Endothelial cell of umbilical vein (primary cell): ENCODE data around the gene TPSB2. TPM values are rescaled to one million over a fixed set of nuclear protein-coding genes. Genes with fewer than 3 reads are reported as not detected.
"Not testable (repeated sequence)": the region's sequence is repeated elsewhere in the genome, so short reads cannot be mapped to it uniquely, and the experiment has no call there.

Experiments
- BruUV-seq: library from RNA; stranded (reverse); fragments of 400-500 nt; replicated peaks from 2 replicates; lab custom pipeline; 2021; lab: Mats Ljungman, UMichigan
- CTCF ChIA-PET: fragments of 300-600, 350-600 bp; sonication (Branson Sonifier 250); formaldehyde crosslinking; loops from one replicate; lab custom pipeline; 2021; ENCODE audit warnings: antibody characterized with exemption, inconsistent platforms; lab: Charles Lee
- POLR2A ChIA-PET: fragments of 300-600, 350-600 bp; sonication (Branson Sonifier 250); formaldehyde crosslinking; loops from one replicate; lab custom pipeline; 2021; ENCODE audit warnings: antibody characterized with exemption, inconsistent platforms; lab: Charles Lee
- DNase-seq: peaks from one replicate; pipeline ENCODE4 v3.0.0-alpha.2; 2011; ENCODE audit warnings: low read depth, low spot score
- FAIRE-seq: peaks from 2 replicates; lab custom pipeline; 2011; peaks lifted over from hg19 to GRCh38; lab: Jason Lieb, UNC
- H2AFZ ChIP-seq: 2 replicates; pipeline ENCODE4 v1.6.0; 2012; ENCODE audit warnings: low read depth, low read length, control low read depth, inconsistent platforms
- H3K27ac ChIP-seq: 2 replicates; pipeline ENCODE4 v1.5.1; 2011; ENCODE audit warnings: low read depth, mild to moderate bottlenecking, control low read depth, low read length, moderate library complexity; ENCODE audit not compliant: insufficient read depth
- H3K27me3 ChIP-seq, 2 experiments: 2 replicates each; pipeline versions ENCODE4 v1.6.0 to v1.6.1; 2011; ENCODE audit warnings: low read length in 2 of 2, mixed read lengths in 1 of 2; ENCODE audit not compliant: control insufficient read depth in 2 of 2, insufficient read depth in 2 of 2
- H3K36me3 ChIP-seq, 2 experiments: 2 replicates in 1 of 2; 3 replicates in 1 of 2; pipeline ENCODE4 v1.5.1; 2011; ENCODE audit warnings: low read length in 2 of 2, mild to moderate bottlenecking in 1 of 2, moderate library complexity in 1 of 2; ENCODE audit not compliant: control insufficient read depth in 2 of 2, insufficient read depth in 2 of 2; ENCODE audit errors: extremely low read depth in 1 of 2
- H3K4me1 ChIP-seq: 3 replicates; pipeline ENCODE4 v1.5.1; 2011; ENCODE audit warnings: mild to moderate bottlenecking, low read length; ENCODE audit not compliant: control insufficient read depth, insufficient read depth; ENCODE audit errors: extremely low read depth
- H3K4me2 ChIP-seq: 2 replicates; pipeline ENCODE4 v1.6.1; 2011; ENCODE audit warnings: low read length, control low read depth, mixed read lengths; ENCODE audit not compliant: insufficient read depth
- H3K4me3 ChIP-seq, 3 experiments: fragments of 200-600 bp in 1 of 3; sonication (generic), shearing (Covaris generic) in 1 of 3; replicated peaks in 1 of 3; 2 replicates each; pipeline ENCODE4 v1.5.1; 2011 to 2016; ENCODE audit warnings: control low read depth in 3 of 3, low read length in 3 of 3, mild to moderate bottlenecking in 2 of 3, inconsistent platforms in 1 of 3, low read depth in 1 of 3, moderate library complexity in 1 of 3; ENCODE audit not compliant: insufficient read depth in 1 of 3
- H3K79me2 ChIP-seq: 2 replicates; pipeline ENCODE4 v1.6.0; 2012; ENCODE audit warnings: low read length, inconsistent platforms; ENCODE audit not compliant: control insufficient read depth, insufficient read depth
- H3K9ac ChIP-seq: replicated peaks from 2 replicates; pipeline ENCODE3; 2011; ENCODE audit warnings: low read length, control low read depth; ENCODE audit not compliant: insufficient read depth; ENCODE audit errors: extremely low read depth
- H3K9me1 ChIP-seq: replicated peaks from 3 replicates; pipeline ENCODE4 v1.6.0; 2011; ENCODE audit warnings: mild to moderate bottlenecking, low read length; ENCODE audit not compliant: control insufficient read depth, insufficient read depth; ENCODE audit errors: extremely low read depth
- H3K9me3 ChIP-seq: replicated peaks from 2 replicates; pipeline ENCODE4 v1.5.1; 2012; ENCODE audit warnings: low read length, inconsistent platforms; ENCODE audit not compliant: control insufficient read depth, insufficient read depth
- H4K20me1 ChIP-seq: replicated peaks from 2 replicates; pipeline ENCODE3; 2011; ENCODE audit warnings: mild to moderate bottlenecking, low read length; ENCODE audit not compliant: control insufficient read depth, insufficient read depth; ENCODE audit errors: extremely low read depth
- dilution Hi-C: fragments of 300-500 bp; cut with MboI; formaldehyde crosslinking; loops from one replicate; pipeline ENCODE4 v1.15.0; 2019; ENCODE audit warnings: low sequenced_read_pairs; ENCODE audit not compliant: extremely low pct_ligation_motif_present
- intact Hi-C: fragments of 100-400 bp; cut with micrococcal nuclease; formaldehyde crosslinking; loops from one replicate; pipeline ENCODE4 v1.10.0; 2022
- polyA plus RNA-seq, 4 experiments: library from polyadenylated mRNA; depleted of rRNA in 3 of 4; stranded (reverse) in 3 of 4; unstranded in 1 of 4; fragments of >200 nt; gene quantifications; 2 replicates each; pipeline versions ENCODE4 v1.2.1 to v1.2.3, GENCODE V29; 2011 to 2012; ENCODE audit warnings: missing spikeins in 1 of 4
- total RNA-seq: library from RNA; stranded (reverse); gene quantifications from 2 replicates; pipeline ENCODE4 v1.2.3, GENCODE V29; 2021

Gene TPSB2
- total and polyA plus RNA-seq, 2 donors (not counting 3 experiments of a cell fraction or from before 2014, with no cell fraction given) = not detected

- H4K20me1 ChIP-seq, H2AFZ ChIP-seq, BruUV-seq, intact Hi-C loops, H3K79me2 ChIP-seq, POLR2A ChIA-PET, H3K27ac ChIP-seq, H3K9me3 ChIP-seq, H3K9me1 ChIP-seq, H3K4me1 ChIP-seq, H3K36me3 ChIP-seq, dilution Hi-C loops, DNase-seq, CTCF ChIA-PET, FAIRE-seq, H3K9ac ChIP-seq, H3K4me3 ChIP-seq, H3K4me2 ChIP-seq, H3K27me3 ChIP-seq: not testable (repeated sequence)
Observed at GRCh38 chr16:1232049-1232748, 2.2 kb upstream of the TPSB2 start.

GRCh38 chr16:1231301-1231700, 1.3 kb upstream of the TPSB2 start:
- H3K36me3 ChIP-seq, FAIRE-seq, dilution Hi-C loops, H3K9me1 ChIP-seq, CTCF ChIA-PET, H3K4me1 ChIP-seq, BruUV-seq, H3K9ac ChIP-seq, H3K9me3 ChIP-seq, H4K20me1 ChIP-seq, H3K27ac ChIP-seq, H3K79me2 ChIP-seq, intact Hi-C loops, H3K4me3 ChIP-seq, H2AFZ ChIP-seq, H3K4me2 ChIP-seq, H3K27me3 ChIP-seq, DNase-seq, POLR2A ChIA-PET: not testable (repeated sequence)

GRCh38 chr16:1230471-1231212, 658 bp upstream of the TPSB2 start:
- H3K27me3 ChIP-seq, H3K9me3 ChIP-seq, CTCF ChIA-PET, H3K4me3 ChIP-seq, POLR2A ChIA-PET, DNase-seq, H4K20me1 ChIP-seq, H3K9ac ChIP-seq, intact Hi-C loops, H3K9me1 ChIP-seq, dilution Hi-C loops, H3K27ac ChIP-seq, H3K4me2 ChIP-seq, H3K36me3 ChIP-seq, H3K79me2 ChIP-seq, H2AFZ ChIP-seq, H3K4me1 ChIP-seq, FAIRE-seq, BruUV-seq: not testable (repeated sequence)

- intact Hi-C loops, H3K27ac ChIP-seq, BruUV-seq, H3K4me2 ChIP-seq, H3K4me3 ChIP-seq, H3K9ac ChIP-seq, H2AFZ ChIP-seq, H4K20me1 ChIP-seq, POLR2A ChIA-PET, CTCF ChIA-PET, DNase-seq, dilution Hi-C loops, H3K9me3 ChIP-seq, H3K9me1 ChIP-seq, FAIRE-seq, H3K79me2 ChIP-seq, H3K4me1 ChIP-seq, H3K36me3 ChIP-seq, H3K27me3 ChIP-seq: not testable (repeated sequence)
Observed at GRCh38 chr16:1229476-1229875, 508 bp downstream of the TPSB2 start.
